Activated CD4-positive, alpha-beta T cell treated with anti-CD3 and anti-CD28 coated beads, Interleukin-2, amount 50 U/mL, for 16 hours (primary cell): Measurements from ENCODE around the gene TEX14.
A peak's percentile ranks its signal among the peaks of the same experiment; 100 is the strongest.

Experiments used
- DNase-seq: peaks from one replicate; pipeline ENCODE4 v3.0.0-alpha.2; 2020

The TEX14 gene

DNA sequence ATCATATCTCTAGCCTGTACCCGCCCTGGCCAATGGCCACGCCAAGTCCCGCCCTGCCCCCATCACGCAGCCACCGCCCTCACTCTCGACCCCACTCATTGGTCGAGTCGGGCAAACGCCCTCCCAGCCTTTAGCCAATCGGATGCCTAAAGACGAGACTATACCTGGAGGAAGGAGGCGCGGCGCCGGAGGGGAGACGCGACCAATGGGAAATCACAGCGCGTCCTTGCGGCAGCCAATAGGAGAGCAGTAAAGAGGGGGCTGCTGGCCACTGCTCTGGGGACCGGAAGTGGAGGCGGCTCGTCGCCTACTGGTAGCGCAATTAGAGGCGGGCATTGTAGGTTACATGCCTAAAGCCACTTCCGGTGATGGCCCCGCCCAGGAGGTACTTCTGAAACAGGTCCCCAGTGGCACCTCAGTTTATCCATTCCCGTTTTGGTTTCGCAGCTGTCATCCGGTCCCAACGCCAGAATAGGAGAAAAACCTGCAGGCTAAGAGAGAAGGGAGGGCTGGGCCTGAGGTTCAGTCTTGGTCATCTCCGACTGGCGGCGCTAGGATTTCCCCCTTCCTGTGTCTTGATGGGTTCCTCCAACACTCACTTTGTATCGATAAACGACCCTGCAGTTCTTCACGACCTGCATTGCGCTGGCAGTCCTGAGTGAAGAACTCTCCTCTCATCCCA is 173.8 kb downstream of the TEX14 start:
- peak; percentile 100 for DNase-seq

DNA sequence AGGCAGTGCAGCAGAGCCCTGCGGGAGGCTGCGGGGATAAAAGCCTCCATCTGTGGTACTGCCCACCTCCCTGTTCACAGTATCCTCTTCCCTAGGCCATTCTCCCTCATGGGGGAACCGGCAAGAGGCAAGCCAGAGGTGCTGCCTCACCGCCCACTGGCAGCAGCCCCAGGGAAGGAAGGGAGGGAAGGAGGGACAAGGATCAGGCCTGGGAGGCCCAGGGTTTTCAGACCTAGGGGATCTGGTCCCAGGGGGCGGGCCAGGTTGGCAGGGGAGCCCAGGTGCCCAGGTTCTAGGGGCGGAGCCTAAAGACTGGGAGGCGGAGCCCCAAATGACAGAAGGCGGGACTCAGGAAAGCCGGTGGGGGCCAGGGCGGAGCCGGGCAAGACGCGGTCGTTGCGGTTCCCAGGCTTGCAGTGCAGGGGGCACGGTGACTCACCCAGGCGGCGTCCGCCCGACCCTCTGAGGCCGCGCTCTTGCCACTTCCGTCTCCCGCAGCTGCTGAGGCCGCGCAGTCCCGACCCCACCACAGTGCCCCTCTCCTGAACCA is 174.4 kb downstream of the TEX14 start:
- no peak for DNase-seq

DNA sequence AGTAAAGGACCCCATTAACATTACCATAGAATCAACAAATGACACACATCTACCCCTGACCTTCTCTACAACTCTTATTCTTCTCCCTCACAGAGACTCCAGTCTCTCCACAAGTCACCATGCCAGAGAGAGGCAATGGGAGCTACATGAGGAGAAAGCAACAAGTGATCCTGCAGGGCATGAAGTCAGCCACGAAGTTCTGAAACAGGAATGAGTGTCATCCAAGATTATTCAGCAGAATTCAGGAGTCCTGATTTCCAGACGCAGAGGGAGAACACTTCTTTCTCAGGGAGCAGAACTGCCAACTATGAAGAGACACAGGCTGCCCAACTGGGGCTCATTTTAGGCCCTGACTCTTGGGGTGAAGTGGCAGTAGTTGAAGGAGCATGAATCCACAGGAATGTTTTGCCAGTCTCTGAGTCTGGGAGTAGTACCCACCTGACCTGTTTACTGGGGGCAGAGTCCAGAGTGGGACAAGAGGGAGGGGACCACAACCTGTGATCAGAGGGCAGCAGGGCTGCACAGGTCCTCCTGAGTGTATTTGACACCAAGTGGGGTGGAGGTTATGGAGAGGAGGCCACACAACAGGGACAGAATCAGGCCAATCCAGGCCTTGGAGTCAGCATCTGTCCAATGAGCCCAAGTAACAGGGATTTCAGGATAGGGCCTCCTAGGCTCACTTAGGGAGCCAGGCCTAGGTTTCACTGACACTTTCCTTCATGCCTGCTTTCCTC is 175.0 kb downstream of the TEX14 start:
- DNase-seq: no peak

DNA sequence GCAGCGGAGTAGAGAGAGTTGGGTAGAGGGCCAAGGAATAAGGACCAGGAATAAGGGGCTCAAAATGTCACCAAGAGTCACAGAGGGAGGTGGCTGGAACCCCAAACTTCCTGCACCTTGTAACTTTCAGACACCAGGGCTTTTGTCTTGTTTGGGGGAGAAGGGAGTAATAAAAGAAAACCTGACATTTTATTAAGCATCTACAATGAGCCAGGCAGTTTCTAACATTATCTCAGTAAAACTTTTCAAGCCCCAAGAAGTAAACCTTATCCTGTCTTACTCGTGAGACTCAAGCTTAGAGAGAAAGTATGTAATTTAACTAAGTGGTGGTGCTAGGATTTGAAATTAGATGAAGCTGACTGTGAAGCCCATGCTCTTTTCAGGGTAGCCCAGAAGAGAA is 176.6 kb downstream of the TEX14 start:
- DNase-seq: no peak

DNA sequence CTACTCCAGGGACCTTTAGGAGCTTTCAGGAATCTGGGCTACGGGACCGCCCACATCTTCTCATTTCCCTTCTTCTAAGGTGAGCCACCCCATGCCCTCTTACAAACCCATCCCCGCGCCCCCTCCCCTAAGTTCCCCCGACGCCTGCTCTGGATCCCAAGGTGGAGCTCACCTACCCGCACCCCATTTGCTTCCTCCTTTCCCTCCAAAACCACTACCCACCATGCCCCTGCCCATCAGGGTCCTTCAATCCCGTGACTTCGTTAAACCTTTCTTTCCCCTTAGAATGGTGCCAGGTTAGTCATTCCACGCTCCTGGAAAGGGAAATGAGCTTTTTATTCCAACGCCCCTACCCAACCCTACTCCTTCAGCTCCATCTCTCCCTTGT is 177.1 kb downstream of the TEX14 start:
- no peak for DNase-seq

DNA sequence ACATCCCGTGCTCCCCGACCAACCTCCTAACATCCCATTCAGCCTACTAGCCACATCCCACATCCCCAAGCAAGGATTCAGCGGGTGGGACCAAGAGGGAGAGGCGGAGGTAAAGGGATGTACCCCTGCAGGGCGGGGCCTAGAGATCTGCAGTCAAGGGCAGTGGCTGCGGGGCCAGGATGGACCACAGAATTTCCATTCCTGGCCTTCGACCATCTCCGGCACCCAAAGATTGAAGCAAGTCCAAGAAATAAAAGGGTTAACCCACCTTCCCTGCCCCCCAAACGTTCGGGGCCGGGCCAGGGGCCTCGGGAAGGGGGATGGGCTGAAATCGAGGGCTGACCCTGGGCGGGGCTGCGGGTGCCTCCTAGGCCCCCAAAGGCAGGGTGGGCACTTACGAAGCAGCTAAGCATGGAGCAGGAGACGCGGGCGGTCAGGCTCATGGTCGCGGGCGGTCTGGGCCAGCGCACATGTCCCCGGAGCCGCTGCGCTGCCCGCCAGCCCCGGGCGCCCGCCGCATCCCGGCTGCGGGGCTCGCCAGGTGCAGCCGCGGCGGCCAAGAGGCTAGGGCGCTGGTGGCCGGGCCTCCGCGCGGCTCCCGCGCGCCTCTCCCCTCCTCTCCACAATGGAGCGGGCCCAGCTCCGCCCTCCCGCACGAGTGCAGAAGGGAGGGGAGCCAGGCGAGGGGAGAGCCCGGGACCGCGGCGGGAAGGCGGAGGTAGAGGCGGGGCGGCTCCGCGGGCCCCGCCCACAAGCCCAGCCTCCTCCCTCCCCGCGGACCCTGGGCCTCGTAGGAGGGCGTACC is 177.7 kb downstream of the TEX14 start, which contains the start of gene MTMR4:
TSS of gene MTMR4 (minus strand) at position 674 of the 805 bp plus-strand sequence. CDS start at position 443, 231 bp downstream.
- DNase-seq: peak; percentile 82

DNA sequence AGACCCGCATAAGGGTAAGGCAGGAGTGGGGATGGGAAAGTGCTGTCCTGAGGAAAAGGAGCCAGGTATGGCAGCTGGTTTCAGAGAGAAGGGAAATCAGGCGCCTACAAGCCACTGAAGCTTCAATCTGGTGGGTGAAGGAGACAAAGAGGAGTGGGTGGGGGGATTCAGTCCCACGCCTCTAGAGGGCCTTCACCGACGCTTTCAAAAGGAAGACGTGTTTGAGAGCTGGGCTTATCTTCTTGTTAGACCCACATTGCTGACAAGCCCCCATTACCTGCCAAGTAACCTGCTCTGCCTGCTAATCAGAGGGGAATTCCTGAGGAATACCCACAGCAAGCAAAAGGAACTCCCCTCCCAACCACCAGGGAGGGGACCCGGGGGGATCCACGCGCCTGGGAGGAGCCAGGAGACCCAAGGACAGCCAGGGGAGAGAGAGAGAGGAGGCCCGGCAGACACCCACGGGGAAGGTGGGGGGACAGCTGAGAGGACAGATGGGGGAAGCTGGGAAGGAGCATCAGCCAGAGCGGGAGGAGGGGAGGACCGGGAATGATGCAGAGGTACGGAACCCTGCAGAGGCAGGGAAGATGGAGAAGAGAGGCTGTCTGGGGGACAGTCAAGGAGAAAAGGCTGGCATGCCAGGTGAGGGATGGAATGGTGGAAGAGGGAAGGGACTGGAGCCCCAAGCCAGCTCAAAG is 178.4 kb downstream of the TEX14 start:
- DNase-seq: no peak

DNA sequence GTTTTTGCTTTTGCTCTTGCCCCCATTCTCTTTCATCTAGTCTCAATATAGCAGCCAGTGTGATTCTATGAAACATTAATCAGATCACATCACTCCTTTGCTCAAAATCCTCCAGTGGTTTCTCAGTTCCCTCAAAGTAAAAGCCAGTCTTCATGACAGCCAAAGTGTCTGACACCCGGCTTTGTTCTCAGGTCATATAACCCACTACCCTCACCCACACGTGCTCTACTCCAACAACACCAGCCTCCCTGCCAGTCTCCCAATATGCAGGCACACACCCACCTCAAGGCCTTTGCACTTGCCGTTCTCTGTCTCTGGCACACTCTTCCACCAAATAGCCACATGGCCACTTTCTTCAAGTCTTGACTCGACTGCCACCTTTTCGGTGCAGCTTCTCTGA is 181.8 kb downstream of the TEX14 start:
- DNase-seq: no peak

DNA sequence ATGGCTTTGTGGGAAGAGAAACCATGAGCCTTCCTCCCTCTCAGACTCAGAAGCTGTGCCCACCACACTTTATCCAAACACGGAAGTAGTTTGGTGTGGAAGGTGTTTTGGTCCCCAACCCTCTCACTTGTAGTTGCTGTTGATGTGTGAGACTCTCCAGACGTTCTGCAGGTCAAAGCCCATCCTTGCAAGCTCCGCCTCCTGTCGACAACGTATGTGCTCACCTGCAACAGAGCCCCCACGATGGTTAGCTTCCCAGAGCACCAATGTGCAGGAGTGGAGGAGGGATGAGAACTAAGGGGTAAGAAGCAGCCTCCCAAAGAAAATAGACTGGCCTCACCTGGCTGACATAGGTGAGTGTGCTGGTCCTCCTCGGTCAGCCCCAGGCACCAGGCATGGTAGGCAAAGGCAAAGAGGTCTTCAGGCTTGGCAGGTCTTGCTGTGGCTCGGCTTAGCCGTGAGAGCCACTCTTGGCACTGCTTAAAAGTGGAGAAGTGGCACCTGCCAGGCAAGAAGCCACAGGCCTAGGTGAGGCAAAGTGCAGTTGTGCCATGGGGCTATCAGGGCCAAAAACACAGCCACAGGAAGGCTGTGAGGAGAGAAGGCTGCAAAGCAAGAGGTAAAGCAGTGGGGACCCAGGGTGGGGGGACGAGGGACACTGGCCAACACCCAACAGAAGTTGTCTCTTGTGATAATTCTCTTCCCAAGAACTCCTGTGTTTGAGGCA is 183.3 kb downstream of the TEX14 start:
- no peak for DNase-seq

DNA sequence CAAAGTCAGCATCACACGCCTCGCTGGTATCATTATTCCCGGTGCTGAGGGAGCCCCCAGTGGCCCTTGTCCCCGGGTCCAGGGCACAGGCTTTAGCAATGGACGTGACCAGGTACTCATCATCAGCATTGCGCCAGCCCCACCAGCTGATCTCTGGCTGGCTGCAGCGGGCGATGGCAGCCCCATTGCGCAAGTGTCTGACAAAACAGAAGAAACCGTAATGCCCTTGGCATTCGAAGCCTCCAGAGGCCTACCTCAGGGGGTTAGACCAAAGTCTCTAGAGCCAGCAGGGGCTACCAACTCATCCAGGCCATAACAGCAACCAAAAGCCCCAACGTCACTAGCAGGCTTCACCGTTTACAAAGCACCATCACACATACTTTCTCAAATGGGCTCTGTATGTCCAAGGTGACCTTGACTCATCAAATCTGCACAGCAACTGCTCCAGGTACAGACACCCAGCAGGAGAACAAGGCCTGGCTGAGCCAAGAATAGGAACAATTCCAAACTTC is 184.7 kb downstream of the TEX14 start:
- no peak for DNase-seq
